B cell (primary cell): ENCODE results near the gene RGS19. TPM values are rescaled to one million over a fixed set of nuclear protein-coding genes. Genes with fewer than 3 reads are reported as not detected.
A peak's percentile ranks its signal among the peaks of the same experiment; 100 is the strongest.

Experiments used
- ATAC-seq: fragments of 200-7000 bp; cut with Tn5 transposase; one replicate; pipeline ENCODE4 v1.10.0; 2021; ENCODE audit warnings: low read depth, mild to moderate bottlenecking, moderate number of reproducible peaks, moderate library complexity
- CTCF ChIA-PET: fragments of 350-600 bp; sonication (Branson Sonifier 250); formaldehyde crosslinking; loops from one replicate; lab custom pipeline; 2021; ENCODE audit warnings: antibody characterized with exemption, inconsistent platforms; lab: Charles Lee
- POLR2A ChIA-PET: fragments of 350-600 bp; sonication (Branson Sonifier 250); formaldehyde crosslinking; loops from one replicate; lab custom pipeline; 2021; ENCODE audit warnings: antibody characterized with exemption; lab: Charles Lee
- DNase-seq: peaks from one replicate; pipeline ENCODE4 v3.0.0; 2013
- H2AFZ ChIP-seq: 2 replicates; pipeline ENCODE4 v1.6.1; 2012; ENCODE audit warnings: mild to moderate bottlenecking, low read depth, low read length; ENCODE audit not compliant: insufficient read depth, poor library complexity, severe bottlenecking
- H3K27ac ChIP-seq, 2 donors: 1 replicate in 1 of 2; 2 replicates in 1 of 2; pipeline ENCODE4 v1.5.1; 2012 to 2013; ENCODE audit warnings: low read length in 2 of 2, mild to moderate bottlenecking in 2 of 2, moderate library complexity in 1 of 2
- H3K27me3 ChIP-seq, 4 experiments: fragments of 200-600 bp in 1 of 4; sonication (generic) in 1 of 4; replicated peaks in 1 of 4; 1 replicate in 2 of 4; 2 replicates in 2 of 4; pipeline versions ENCODE4 v1.6.1 to v1.7.0; 2013 to 2016; ENCODE audit warnings: low read length in 3 of 4, mild to moderate bottlenecking in 2 of 4, mixed read lengths in 1 of 4, moderate library complexity in 1 of 4; ENCODE audit not compliant: insufficient read depth in 4 of 4, control insufficient read depth in 3 of 4; ENCODE audit errors: control extremely low read depth in 1 of 4
- H3K36me3 ChIP-seq, 2 experiments: replicated peaks in 1 of 2; 1 replicate in 1 of 2; 2 replicates in 1 of 2; pipeline versions ENCODE4 v1.6.1 to v1.7.1; 2013; ENCODE audit warnings: low read length in 1 of 2; ENCODE audit not compliant: insufficient read depth in 2 of 2, control insufficient read depth in 1 of 2; ENCODE audit errors: control extremely low read depth in 1 of 2, extremely low read depth in 1 of 2
- H3K4me1 ChIP-seq, 2 donors: fragments of 200-600 bp in 1 of 2; sonication (generic) in 1 of 2; 1 replicate in 1 of 2; 2 replicates in 1 of 2; pipeline versions ENCODE4 v1.5.1 to v1.6.1; 2013 to 2017; ENCODE audit warnings: low read length in 2 of 2; ENCODE audit not compliant: control insufficient read depth in 2 of 2, insufficient read depth in 2 of 2
- H3K4me2 ChIP-seq: replicated peaks from 2 replicates; pipeline ENCODE3; 2012; ENCODE audit warnings: mild to moderate bottlenecking, low read depth, low read length; ENCODE audit not compliant: poor library complexity, severe bottlenecking
- H3K4me3 ChIP-seq, 5 experiments: fragments of 200-600 bp in 1 of 5; sonication (generic) in 1 of 5; 1 replicate in 3 of 5; 2 replicates in 2 of 5; pipeline versions ENCODE4 v1.5.1 to v1.7.0; 2011 to 2016; ENCODE audit warnings: low read length in 4 of 5, mild to moderate bottlenecking in 4 of 5, low read depth in 2 of 5, control low read depth in 1 of 5, moderate library complexity in 1 of 5; ENCODE audit not compliant: insufficient read depth in 1 of 5; ENCODE audit errors: control extremely low read depth in 1 of 5, extremely low read depth in 1 of 5
- H3K79me2 ChIP-seq: fragments of 200-600 bp; sonication (generic); one replicate; pipeline ENCODE4 v1.6.0; 2016; ENCODE audit warnings: low read length; ENCODE audit not compliant: control insufficient read depth, insufficient read depth
- H3K9ac ChIP-seq: fragments of 200-600 bp; sonication (generic); 2 replicates; pipeline ENCODE4 v1.6.1; 2017; ENCODE audit warnings: mild to moderate bottlenecking, low read length, moderate library complexity
- H3K9me3 ChIP-seq, 3 donors: one replicate each; pipeline versions ENCODE4 v1.6.1 to v1.7.1; 2013; ENCODE audit warnings: low read length in 2 of 3; ENCODE audit not compliant: control insufficient read depth in 2 of 3, insufficient read depth in 1 of 3; ENCODE audit errors: control extremely low read depth in 1 of 3
- H4K20me1 ChIP-seq: 2 replicates; pipeline ENCODE4 v1.6.0; 2012; ENCODE audit warnings: mild to moderate bottlenecking, low read length; ENCODE audit not compliant: insufficient read depth, control insufficient read depth, poor library complexity, severe bottlenecking
- H3K27ac Mint-ChIP-seq: one replicate; pipeline ENCODE4 v1.8.0; 2021; ENCODE audit warnings: mixed read lengths
- H3K27me3 Mint-ChIP-seq: one replicate; pipeline ENCODE4 v1.8.0; 2021; ENCODE audit warnings: mixed read lengths
- H3K4me1 Mint-ChIP-seq: one replicate; pipeline ENCODE4 v1.8.0; 2021; ENCODE audit warnings: mixed read lengths
- H3K4me3 Mint-ChIP-seq: one replicate; pipeline ENCODE4 v1.8.0; 2021; ENCODE audit warnings: mixed read lengths
- H3K9me3 Mint-ChIP-seq: one replicate; pipeline ENCODE4 v1.8.0; 2022; ENCODE audit warnings: mixed read lengths; ENCODE audit not compliant: insufficient read depth
- CTCF ChIP-seq: fragments of 200-600 bp; IDR thresholded peaks from one replicate; pipeline ENCODE4 v1.8.0; 2022; ENCODE audit warnings: antibody characterized with exemption, mild to moderate bottlenecking
- EZH2 ChIP-seq: IDR thresholded peaks from 2 replicates; pipeline ENCODE4 v1.6.1; 2012; ENCODE audit warnings: borderline replicate concordance, low read depth, mild to moderate bottlenecking, moderate library complexity, low read length; ENCODE audit not compliant: insufficient read depth, poor library complexity, severe bottlenecking
- WGBS: methylation state at CpG from one replicate; pipeline ENCODE4 v1.1.5; 2013; ENCODE audit warnings: missing lambda C conversion rate; ENCODE audit not compliant: insufficient coverage; 5-methylcytosine and 5-hydroxymethylcytosine counted together
- intact Hi-C: fragments of 100-400 bp; cut with micrococcal nuclease; formaldehyde crosslinking; loops from one replicate; pipeline ENCODE4 v1.10.0; 2022
- polyA plus RNA-seq: library from polyadenylated mRNA; depleted of rRNA; stranded (reverse); fragments of >200 nt; gene quantifications from 2 replicates; pipeline ENCODE4 v1.2.3, GENCODE V29; 2012
- total RNA-seq, 2 donors: library from RNA; stranded (reverse); fragments of 120-200 nt in 1 of 2; gene quantifications; 1 replicate in 1 of 2; 2 replicates in 1 of 2; pipeline versions ENCODE4 v1.2.3 to v1.2.4, GENCODE V29; 2013 to 2022

RGS19 gene
- total and polyA plus RNA-seq, 2 donors (not counting 1 experiment from before 2014, with no cell fraction given) = 69.4 to 203 TPM

- intact Hi-C loops = loop anchor here (5.0 kb wide), 1 partner anchor 67 kb away; the partner anchor contains the start of gene C20orf204
- ATAC-seq = no peak
- H4K20me1 ChIP-seq = no peaks in the 10 kb centered on the region
Observed at GRCh38 chr20:64103871-64104666, 24.8 kb upstream of the RGS19 start.

More at GRCh38 chr20:64103871-64104666, 24.8 kb upstream of the RGS19 start:
- DNase-seq = no peak
- Histone ChIP-seq H3K79me2 (peaks cover 5% of the 10 kb centered on the region), H3K9me3 (no peaks in the 10 kb centered on the region), H3K27ac (no peak overlapping the region), H2AFZ (no peak overlapping the region), H3K4me2 (no peak overlapping the region), H3K9ac (no peak overlapping the region), H3K4me1 (peaks cover 46 to 62% of the 10 kb centered on the region in 2 donors), H3K36me3 (peaks cover 0 to 3% of the 10 kb centered on the region in 2 experiments), H3K4me3 (no peak overlapping the region), H3K27me3 (peaks cover 0 to 21% (median 5%) of the 10 kb centered on the region in 4 experiments)
- ChIA-PET CTCF (interaction anchor here (5.8 kb wide), 1 partner anchor 16 kb away, joined by 50 read pairs; no protein-coding TSS in a partner anchor), POLR2A (no interaction called here)
- Mint-ChIP-seq H3K27ac (no peak overlapping the region), H3K4me3 (peak overlapping the region; percentile 2), H3K9me3 (no peaks in the 10 kb centered on the region), H3K27me3 (no peaks in the 10 kb centered on the region), H3K4me1 (peaks cover 57% of the 10 kb centered on the region)
- no peak for TF ChIP-seq CTCF
- no peak for TF ChIP-seq EZH2
- WGBS = 88% methylated on average over 19 of the region's 20 CpGs
